HG02981 (cell line): ENCODE data around the gene ZNF546.

Experiments
- ATAC-seq: cut with Tn5 transposase; IDR thresholded peaks from one replicate; pipeline ENCODE4 v1.9.1; 2021; ENCODE audit warnings: mild to moderate bottlenecking, moderate library complexity; ENCODE audit not compliant: unreplicated experiment

Gene ZNF546

DNA sequence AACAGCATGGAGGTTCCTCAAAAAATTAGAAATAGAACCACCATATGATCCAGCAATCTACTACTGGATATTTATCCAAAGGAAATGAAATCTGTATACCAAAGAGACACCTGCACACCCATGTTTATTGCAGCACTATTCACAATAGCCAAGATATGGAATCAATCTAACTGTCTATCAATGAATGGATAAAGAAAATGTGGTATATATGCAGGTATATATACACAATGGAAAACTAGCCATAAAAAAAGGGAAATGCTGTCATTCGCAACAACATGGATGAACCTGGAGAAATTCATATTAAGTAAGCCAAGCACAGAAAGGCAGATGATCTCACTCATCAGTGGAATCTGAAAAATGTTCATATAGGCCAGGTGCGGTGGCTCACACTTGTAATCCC lies 56.6 kb downstream of the ZNF546 start:
- no peak for ATAC-seq

GRCh38 chr19:40054632-40055031 lies 57.8 kb downstream of the ZNF546 start:
- no peak for ATAC-seq

- ATAC-seq: no peak
These were observed 58.2 kb downstream of the ZNF546 start for GRCh38 chr19:40055049-40055448.

- ATAC-seq: peak; percentile 64
These were observed 59.1 kb downstream of the ZNF546 start, which contains the start of gene ZNF780B for GRCh38 chr19:40055832-40056504. Gene ZNF780B (minus strand): TSS chr19:40056231. CDS start chr19:40050332, 5,899 bp downstream.

DNA sequence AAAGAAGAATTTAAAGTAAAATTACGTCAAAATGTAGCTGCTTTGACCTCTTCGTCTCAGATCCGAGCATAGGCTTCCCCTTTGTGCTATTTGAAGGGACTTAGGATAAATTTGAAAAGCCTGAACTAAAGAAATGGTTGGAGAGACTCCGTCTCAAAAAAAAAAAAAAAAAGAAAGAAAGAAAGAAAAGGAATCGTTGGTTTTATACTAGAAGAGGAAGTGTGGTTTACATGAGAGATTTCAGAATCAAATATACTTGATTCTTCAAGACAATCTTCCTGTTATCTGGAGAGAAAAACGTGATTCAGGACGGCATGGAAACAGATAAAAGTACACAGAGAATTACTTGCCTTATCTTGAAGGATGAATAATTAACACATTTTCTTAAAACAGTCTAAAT lies 59.6 kb downstream of the ZNF546 start:
- ATAC-seq: no peak

DNA sequence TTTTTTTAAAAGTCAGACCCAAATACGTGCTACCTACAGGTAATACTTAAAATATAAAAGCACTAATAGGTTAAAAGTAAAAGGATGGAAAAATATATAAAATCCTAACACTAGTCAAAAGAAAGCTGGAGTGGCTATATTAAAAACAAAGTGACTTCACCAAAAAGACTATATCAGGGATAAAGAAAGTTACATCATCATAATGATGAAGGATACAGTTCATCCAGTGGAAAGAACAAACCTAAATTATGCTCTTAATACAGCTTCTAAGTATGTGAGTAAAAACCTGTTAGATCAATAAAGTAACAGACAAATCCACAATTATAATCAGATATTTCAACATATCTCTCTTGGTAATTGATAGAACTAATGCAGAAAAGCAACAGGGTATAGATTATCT lies 60.3 kb downstream of the ZNF546 start:
- no peak for ATAC-seq

- ATAC-seq: no peak
These were observed 62.8 kb downstream of the ZNF546 start for GRCh38 chr19:40059624-40060023.

- no peak for ATAC-seq
These were observed 73.2 kb downstream of the ZNF546 start for GRCh38 chr19:40070058-40070457.
